NCI-H748 treated with DMSO at 0.1 percent for 48 hours (cell line): ENCODE results near the gene CLIC1.

Experiments
- DNase-seq: peaks from one replicate; lab custom pipeline; 2025; lab: John Stamatoyannopoulos, UW

CLIC1 gene

GRCh38 chr6:31701666-31702404 is 34.5 kb downstream of the CLIC1 start:
- peak; percentile 19 for DNase-seq

DNA sequence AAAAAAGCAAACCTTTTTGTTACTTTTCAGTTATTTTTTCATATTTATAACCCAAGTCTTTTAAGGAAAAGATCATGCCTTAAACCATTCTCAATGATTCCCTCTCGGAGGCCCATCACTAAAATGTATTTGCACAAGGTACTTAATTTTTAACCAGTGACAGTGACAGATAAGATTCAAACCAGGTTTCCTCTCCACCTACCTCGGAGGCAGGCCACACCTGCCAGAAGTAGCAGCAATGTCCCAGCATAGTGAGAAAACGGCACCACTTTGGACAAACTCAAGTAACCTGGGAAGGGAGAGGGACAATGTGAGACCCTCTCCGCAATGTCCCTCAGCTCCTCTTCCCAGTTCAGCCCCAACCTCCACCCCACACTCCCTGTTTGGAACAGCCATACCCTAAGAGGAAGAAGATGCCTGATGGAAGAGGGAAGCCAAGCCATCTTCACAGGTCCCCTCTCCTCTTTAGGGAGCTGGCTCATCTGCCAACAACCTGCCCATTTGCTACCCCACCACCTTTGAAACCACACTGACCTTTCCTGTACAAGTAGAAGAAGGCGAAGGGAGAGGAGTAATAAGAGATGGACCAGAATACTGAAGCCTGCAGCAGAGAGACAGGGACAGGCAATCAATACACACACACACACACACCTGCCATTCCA is 35.5 kb downstream of the CLIC1 start:
- DNase-seq = no peak

DNA sequence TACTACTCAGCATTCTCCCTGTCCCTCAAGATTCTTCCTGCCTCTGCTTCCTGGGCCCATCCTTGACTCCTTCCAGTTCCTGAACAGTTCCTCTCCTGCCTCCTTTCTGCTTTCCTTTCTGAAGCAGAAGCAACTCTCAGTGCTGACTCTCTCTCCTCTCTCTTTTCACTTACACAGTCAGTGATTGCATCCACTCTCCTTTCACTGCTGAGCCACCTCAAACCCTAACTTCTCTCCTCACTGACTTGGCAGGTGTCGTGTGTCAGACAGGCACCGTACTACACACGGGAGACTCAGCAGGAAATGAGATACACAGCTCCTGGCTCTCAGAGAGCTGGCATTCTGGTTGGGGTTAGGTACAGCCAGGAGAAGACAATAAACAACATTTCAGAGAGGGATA is 38.8 kb downstream of the CLIC1 start:
- DNase-seq = no peak

DNA sequence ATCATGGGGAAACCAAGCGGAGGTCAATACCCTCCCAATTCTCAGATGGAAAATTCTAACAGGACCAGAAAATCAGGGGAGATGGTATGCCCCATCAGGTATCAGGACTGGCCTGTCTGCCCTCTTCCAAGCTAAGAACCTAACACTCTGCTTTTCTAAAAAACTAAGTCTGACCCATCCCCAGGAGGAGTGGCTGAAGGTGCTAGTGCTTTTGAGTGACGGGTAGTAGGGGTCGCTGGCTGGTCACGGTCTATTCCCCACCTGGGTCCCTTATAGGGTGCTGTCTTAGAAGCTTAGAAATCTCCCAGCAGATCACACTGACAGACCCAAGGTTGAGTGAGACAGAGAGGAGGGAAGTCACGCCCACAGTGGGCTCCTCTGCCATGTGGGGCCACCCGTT is 42.8 kb downstream of the CLIC1 start:
- DNase-seq = no peak

DNA sequence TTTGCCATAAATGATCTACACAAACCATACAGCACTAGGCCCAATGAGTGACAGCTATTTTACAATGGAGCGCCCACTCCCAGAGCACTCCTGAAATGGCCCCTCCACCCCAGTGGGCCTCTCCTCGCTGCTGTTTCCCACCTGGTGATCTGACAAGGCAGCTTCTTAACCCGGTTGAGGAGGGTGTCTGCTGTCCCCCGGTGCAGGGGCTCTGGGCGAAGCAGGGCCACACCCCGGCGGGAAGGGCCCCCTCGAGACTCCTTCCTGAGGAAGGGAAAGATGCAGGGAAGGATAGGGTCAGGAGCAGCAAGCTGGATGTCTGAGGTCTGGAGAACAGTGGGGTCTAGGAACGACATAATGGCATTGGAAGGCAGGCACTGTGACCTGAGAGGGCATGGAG is 43.4 kb downstream of the CLIC1 start:
- DNase-seq = no peak

DNA sequence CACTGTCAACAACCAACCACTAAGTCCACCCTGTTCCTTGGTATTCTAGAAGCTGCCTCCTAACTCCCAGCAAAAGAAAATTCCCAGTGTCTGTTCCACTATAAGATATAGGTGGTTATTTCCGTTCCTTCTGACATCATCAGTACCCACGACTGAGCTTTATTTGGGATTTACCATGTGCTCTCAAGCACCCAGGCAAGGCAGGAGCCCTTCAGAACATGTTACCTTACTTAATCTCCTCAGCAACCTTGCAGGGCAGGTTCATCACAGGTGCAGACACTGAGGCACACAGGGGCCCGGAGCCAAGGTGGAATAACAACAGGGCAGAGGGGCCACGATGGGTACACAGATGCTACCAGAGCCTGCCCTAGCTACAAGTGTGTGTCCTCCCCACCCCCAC is 44.0 kb downstream of the CLIC1 start:
- DNase-seq = no peak

- no peak for DNase-seq
Observed at GRCh38 chr6:31691564-31692108, 44.7 kb downstream of the CLIC1 start.

- DNase-seq = no peak
Observed at GRCh38 chr6:31691078-31691463, 45.3 kb downstream of the CLIC1 start.

DNA sequence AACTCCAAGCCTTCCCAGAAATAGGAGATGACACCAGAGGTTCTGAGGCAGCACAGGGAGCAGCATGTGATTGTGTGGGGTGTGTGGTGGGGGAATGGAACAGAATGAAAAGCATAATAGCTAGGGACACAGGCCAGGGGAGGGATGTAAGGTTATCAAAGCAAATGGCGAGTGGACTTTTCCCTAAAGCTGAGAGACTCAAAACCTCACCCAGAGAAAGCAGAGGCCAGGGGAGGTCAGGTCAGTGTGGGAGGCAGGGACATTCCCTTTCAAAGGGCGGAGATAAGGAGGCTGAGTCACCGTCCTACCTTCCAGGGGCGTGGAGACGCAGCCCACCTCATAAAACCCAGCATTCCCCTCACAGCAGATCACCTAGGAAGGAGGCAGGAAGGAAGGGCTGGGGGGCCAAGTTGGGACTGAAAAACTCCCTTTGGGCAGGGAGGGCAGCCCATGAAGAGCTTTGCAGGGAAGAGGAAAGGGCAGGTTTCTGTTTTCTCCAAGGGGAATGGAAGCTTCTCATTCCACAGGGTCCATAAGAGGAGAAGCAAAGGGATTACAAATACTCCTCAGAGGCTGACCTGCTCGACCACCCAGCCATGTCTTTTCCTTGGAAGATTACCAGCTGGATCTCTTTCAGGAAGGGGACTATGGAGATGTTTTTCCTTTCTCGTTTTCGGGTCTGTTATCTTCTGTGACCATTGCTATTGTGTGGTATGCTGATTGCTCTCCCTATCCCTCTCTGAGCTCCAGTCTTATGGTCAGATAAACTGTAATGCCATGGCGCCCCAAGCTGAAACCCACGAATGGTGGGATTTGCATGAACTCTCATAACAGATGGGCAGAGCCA is 45.9 kb downstream of the CLIC1 start:
- no peak for DNase-seq

DNA sequence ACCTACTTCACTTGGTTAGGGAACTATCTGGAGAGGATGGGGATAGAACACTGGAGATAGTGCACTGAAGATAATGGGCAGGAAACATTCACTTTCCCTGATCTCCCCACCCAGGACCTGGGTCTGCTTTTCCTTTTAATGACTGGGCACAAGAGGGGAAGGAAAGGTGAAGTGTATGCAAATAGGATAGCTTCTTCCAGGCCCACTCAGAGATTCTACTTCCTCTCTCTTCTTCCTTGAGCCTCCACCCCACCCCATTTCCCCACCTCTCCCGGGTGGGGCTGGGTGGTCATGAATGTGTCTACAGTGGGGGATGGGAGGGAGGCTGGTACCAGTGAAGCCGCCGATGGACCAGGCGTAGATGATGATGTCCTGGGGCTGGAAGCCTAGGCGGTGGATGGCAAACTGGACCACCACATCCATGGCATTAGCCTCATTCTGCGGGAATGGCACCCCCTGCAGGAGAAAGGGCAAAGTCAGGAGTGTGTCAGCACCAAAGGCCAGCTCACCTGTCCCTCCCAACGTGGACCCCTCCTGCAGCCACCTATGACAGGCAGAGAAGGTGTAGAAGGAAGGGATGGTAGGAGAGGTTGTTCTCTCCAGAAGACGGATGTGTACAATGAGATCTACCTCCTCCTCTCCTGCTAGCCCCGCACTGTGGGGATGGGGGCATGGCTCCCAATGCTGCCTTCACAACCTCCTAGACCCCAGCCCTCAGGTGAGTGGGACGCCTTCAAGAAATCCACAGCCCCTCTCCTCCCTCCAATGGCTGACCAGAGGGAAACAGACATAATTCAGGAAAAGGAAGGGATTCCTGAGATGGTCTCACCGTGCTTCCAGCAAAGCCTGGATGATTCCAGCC is 46.9 kb downstream of the CLIC1 start:
- DNase-seq = no peak

GRCh38 chr6:31687860-31688693 is 48.3 kb downstream of the CLIC1 start:
- DNase-seq = no peak

GRCh38 chr6:31687321-31687720 is 49.0 kb downstream of the CLIC1 start:
- no peak for DNase-seq

DNA sequence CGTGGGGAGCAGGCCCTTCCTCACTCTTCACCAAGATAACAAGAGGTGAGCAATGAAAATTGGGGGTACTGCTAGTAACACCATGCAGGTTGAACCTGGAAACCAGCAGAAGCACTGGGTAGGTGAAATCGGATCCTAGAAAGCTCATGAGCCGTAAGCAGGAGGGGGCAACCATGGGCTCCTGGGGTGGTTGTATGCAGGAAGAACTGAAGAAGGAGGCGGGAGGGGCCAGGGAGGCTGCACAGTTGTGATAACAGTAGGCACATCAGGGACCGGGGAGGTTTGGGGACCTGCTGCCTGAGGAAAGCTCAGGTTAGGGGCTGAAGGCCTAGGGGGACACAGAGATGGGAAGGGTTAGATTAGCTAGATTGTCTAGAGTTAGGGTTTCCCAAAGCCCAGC is 49.8 kb downstream of the CLIC1 start:
- DNase-seq = no peak

DNA sequence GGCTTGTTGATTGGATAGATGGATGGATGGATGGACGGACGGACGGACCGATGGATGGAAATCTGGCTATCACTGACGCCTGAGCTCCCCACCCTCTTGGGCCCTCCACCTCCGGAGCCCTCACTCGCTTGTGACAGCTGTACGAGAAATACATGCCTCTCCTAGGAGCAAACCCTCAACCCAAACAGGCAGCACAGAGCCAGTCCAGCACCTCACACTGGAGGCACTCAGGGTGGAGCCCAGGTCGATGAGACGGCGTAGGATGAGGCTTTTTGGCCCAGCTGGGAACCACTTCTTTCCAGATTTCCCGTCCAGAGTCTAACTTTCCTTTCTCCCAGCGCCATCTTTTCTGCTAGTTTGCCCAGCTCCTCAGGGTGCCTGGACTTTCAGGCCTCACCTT is 52.7 kb downstream of the CLIC1 start:
- no peak for DNase-seq

GRCh38 chr6:31681135-31681671 is 55.1 kb downstream of the CLIC1 start:
- DNase-seq = peak; percentile 68
